ENCODE results near the gene EIF4H.
"Not testable (repeated sequence)": the region's sequence is repeated elsewhere in the genome, so short reads cannot be mapped to it uniquely, and the experiment has no call there.

Gene EIF4H

DNA sequence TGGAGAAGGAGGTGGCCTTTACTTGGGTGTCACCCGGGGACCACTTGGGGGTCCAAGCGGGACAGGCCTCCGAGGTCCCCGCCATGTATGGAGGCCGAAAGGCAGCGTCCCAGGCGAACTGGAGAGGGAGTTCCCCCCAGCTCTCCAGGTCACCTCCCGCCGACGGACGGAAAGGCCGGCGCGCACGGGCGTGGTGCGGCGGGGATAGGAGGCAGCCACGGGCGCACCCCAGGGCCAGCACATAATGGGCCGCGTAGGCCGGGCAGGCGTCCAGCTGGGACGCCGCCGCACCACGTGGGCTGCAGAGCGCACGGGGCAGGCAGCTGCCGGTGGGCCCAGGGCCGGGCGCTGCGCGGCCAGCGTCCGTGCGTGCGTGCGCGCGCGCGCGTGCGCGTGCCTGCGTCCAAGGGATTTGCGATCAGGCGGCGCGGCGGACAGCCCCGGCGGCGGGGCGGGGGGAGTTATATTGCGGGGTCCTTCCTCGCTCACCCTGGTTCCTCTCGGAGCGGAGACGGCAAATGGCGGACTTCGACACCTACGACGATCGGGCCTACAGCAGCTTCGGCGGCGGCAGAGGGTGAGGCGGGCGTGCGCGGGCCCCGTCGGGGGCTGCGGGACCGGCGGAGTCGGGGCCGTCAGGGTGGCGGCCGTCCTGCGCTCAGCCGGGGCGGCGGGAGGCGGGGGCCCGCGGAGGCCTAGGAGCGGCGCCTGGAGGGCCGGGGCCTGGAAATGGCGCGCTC is at the start of gene EIF4H:
Gene EIF4H (plus strand): TSS at position 491 of the 740 bp plus-strand sequence. CDS start 28 bp downstream, at position 519.
- DNase-seq, result peak; percentile 93

DNA sequence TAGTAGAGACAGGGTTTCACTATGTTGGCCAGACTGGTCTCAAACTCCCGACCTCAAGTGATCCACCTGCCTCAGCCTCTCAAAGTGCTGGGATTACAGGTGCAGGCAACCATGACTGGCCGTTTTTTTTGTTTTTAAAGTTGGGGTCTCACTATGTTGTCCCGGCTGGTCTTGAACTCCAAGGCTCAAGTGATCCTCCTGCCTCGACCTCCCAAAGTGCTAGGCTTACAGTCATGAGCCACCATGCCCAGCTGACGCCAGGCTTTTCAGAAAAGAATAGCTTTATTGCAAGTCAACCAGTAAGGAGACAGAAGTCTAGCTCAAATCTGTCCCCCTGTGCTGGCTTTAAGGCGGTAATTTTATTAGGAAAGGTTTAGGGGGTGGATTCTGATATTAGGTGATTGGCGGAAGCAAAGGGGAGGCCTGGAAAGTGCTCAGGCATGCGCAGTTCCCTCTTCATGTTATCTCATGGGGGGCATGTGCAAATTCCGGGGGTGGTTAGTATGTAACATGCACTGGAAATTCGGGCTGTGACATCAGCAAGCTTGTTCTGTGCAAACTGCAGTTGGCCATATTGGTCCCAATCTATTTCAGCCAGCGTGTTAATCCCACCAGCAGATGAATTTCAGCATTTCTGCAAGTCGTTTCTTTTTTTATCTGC is 47.8 kb upstream of the EIF4H start:
- DNase-seq, result no peak

DNA sequence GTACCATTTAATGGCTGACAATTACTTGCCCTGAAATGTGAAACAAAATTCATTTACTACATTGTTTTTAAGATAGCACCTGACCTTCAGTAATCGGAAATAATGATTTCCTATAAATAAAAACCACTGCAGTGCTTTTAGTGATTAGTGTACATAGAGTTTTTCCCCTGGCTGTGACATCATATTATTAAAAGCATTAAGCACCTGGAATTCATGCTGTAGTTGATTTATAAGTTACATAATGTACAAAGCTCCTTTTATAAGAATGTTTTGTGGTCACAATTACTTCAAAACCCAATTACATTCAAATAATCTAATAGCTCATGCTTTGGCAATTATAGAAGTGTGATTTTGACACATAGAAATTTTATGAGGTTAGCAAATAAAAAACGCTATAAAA is 44.3 kb upstream of the EIF4H start:
- DNase-seq, result no peak

DNA sequence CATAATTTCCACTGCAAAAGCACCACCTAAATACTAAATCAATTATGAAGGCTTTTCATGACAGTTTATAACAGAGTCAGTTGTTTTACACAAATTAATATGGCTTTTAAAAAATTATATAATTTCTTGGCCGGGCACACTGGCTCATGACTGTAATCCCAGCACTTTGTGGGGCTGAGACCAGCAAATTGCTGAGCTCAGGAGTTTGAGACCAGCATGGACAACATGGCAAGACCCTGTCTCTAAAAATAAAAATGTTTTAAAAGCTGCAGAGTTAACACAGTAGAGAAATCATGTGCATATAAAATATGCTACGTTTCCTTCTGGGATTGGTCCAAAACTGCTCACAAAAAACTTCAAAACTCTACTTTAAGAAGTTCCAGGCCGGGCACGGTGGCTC is 43.6 kb upstream of the EIF4H start:
- no peak for DNase-seq

DNA sequence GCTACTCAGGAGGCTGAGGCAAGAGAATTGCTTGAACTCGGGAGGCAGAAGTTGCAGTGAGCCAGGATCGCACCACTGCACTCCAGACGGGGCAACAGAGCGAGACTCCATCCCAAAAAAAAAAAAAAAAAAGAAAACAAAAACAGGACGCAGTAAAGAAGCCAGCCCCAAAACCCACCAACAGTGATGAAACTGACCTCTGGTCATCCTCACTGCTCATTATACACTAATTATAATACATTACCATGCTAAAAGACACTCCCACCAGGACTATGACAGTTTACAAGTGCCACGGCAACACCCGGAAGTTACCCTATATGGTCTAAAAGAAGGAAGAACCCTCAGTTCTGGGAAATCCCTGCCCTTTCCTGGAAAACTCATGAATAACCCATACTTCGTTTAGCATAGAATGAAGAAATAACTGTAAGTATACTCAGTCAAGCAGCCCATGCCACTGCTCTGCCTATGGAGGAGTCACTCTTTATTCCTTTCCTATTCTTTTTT is 40.0 kb upstream of the EIF4H start:
- no peak for DNase-seq

DNA sequence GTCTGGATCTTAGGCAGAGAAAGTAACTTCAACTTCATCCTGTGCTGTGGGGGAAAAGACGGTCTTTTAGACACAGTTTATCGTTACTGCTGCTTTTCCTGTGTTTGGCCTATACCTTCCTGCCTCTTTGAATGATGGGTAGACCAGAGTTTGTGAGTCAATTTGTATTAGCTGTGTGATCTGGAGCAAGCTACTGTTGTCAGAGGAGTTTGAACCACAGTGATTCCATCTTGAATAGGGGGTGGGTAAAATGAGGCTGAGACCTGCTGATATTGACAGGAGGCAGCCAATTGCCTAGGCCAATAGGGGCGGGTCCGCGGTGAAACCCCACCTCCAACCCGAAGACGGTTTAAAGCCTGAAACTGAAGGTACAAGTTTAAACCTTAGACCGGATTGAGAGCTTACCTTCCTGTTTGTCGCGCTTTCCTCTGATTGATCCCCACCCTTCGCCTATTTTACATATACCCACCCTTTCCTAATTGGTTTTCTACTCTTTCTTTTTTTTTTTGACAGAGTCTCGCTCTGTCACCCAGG is 35.8 kb upstream of the EIF4H start:
- DNase-seq, result no peak

DNA sequence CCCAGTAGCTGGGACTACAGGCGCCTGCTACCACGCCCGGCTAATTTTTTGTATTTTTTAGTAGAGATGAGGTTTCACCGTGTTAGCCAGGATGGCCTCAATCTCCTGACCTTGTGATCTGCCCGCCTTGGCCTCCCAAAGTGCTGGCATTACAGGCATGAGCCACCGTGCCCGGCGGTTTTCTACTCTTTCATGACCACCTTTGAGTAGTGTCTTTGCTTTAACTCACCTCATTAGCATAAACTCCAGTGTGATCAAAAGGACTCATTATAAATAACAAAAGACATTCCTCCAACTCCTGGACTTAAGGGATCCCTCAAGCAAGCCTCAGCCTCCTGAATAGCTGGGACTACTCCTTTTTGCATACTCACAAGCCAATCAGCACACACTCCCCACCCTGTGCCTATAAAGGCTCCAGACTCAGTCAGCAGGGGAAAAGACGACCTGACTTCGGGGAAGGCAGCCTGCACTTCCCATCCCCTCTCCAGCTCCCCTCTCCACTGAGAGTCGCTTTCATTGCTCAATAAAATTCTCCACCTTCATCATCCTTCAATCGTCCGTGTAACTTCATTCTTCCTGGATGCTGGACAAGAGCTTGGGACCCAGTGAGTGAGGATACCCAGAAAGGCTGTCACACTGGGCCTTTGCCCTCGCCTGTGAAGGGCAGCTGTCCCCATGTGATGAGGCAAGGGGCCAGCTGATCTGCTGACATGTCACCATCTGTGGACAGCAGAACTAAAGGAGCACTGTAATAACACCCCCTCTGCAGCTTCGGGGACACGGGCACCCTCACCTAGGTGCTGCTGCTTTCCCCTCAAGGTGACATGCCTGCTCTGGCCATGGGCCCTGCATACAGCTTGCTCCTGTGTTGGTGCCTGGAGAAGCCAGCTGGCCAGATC is 35.0 kb upstream of the EIF4H start:
- no peak for DNase-seq

DNA sequence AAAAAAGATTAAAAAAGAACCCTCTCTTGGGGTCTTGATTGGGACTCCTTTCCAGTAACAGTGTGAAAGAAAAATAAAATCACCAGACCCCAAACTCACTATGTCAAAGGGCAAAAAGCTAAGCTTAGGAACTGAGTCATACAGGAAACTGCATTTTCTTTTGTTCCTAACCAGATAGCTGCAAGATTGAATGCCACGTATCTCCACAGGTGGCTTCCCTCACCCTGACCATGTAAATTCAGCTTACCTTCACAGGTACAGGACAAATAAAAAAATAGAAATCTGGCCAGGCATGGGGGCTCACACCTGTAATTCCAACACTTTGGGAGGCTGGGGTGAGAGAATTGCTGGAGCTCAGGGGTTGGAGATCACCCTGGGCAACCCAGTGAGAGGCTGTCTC is 32.5 kb upstream of the EIF4H start:
- DNase-seq, result no peak

DNA sequence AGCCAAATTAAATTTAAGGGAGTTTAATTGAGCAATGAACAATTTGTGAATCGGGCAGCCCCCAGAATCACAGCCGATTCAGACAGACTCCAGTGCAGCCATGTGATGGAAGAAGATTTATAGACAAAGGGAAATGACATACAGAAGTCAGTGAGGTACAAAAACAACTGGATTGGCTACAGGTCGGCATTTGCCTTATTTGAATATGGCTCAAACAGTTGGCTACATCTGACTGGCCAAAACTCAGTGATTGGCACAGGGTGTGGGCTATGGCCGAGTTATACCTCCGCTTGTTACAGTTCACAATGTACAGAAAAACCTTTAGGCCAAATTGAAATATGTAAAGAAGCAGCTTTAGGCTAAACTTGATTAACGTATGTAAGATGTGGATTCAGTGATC is 30.8 kb upstream of the EIF4H start:
- DNase-seq, result no peak

DNA sequence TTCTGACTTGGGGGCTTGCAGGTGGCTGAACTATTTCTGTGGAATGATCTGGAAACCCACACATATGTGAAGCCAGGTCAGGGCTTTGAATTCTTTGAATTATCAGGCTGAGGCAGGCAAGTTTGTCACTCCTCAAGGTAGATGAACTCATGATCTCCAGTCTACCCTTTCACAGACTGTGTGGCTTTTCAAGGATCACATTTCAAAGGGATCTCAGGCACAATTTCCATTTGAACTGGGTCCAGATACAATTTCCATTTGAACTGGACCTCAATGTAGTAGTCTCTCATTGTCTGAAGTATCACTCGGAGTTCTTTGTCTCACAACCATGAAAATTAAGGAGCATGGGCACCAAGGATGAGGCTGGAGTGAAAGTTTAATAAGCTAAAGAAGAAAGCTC is 25.7 kb upstream of the EIF4H start:
- DNase-seq, result no peak

DNA sequence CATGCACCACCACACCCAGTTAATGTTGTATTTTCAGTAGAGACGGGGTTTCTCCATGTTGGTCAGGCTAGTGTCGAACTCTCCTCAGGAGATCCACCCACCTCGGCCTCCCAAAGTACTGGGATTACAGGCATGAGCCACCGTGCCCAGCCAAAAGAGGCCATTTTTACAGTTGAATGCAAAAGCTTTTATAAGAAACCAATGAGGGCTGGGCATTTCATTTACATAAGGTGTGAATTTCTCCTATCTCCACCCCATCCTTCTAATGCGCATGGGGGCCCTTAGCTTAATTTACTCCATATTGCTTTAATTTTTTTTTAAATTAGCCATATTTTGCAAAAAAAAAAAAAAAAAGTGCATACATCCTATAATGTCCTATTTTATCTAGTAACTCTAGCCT is 25.1 kb upstream of the EIF4H start:
- DNase-seq, result no peak

DNA sequence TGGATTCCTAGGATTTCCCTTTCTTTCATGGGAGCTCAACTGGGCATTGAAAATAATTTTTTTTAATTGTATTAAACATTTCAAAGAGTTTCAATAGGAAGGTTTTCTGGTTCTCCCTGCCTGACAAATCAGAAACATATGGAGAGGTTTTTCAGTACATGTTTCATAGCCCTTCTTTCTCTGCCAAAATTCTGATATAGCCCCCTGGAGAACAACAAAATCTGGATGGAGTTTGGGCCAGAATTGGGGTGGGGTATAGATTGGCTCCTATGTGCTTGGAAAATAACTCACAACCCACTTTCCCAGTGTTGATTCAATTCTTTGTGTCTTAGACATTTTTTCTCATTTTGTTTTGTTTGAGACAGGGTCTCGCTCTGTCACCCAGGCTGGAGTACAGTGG is 24.6 kb upstream of the EIF4H start:
- no peak for DNase-seq

DNA sequence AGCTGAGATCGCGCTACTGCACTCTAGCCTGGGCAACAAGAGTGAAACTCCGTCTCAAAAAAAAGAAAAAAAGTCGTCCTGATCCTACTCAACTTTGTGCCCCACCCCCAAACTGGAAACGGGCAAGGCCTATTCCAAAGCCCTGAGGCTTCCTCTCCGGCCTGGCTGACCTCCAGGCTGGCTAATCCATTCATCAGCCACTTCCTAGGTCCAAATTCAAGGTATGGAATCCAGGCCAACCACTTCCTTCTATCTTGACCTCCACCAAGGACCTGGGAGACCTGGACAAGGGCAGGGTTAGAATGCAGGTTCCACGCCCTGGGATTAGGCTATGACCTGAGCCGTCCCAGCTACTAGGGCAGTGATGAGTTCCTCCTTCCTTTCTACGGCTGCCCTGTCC is 20.4 kb upstream of the EIF4H start:
- no peak for DNase-seq

DNA sequence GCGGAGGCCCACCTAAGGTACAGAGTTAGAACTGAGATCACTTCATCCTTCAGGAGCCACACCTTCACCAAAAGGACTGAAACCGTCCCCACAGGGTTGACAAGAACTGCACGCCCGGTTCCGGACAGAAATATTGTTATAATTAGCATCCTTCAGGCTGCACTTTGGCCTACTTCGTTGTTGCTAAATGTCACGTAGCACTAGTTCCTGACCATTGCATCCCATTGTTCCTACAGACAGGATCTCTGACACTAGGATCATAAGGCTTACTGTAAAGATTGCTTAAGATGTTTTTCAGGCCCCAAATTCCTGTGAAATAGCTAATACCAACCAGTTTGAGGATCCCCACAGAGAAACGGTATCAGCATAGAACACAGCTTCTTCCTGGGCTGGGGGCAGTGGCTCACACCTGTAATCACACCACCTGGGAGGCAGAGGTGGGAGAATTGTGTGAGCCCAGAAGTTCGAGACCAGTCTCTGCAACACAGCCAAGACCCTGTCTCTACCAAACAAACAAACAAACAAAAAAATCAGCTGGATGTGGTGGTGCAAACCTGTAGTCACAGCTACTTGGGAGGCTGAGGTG is 18.3 kb upstream of the EIF4H start:
- DNase-seq, result no peak

DNA sequence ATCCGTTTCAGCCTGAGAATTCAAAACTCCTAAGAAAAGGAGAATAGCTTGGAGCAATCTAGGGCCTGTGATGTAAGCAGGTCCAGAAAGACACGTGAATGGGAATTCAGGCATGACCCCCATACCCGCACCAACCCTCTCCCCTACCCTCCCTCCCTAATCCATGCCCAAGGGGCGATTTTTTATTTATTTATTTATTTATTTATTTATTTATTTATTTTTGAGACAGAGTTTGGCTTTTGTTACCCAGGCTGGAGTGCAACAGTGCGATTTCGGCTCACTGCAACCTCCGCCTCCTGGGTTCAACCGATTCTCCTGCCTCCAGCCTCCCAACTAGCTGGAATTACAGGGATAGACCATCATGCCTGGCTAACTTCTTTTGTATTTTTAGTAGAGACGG is 16.6 kb upstream of the EIF4H start:
- no peak for DNase-seq

DNA sequence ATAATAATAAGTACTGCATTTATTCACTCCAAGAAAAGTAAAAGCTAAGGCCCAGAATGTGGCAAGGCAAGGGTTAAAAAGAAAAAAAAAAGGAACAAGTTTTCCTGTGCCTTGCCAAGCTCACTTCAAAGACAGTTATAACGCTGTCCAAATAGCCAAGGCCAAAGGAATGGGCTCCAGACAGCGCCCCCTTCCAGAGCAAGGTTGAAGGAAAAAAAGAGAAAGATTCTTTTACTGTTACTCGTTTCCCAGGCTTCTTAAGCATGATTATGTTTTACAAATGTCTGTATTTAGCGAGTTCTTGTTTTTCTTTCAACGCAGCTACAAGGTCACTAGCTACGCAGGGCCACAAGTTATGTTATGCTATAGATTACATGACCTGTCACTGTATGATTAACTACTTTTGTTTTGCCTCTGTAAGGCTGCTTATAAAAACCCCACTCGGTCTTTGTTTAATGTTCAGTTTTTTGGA is 9.1 kb upstream of the EIF4H start:
- no peak for DNase-seq

DNA sequence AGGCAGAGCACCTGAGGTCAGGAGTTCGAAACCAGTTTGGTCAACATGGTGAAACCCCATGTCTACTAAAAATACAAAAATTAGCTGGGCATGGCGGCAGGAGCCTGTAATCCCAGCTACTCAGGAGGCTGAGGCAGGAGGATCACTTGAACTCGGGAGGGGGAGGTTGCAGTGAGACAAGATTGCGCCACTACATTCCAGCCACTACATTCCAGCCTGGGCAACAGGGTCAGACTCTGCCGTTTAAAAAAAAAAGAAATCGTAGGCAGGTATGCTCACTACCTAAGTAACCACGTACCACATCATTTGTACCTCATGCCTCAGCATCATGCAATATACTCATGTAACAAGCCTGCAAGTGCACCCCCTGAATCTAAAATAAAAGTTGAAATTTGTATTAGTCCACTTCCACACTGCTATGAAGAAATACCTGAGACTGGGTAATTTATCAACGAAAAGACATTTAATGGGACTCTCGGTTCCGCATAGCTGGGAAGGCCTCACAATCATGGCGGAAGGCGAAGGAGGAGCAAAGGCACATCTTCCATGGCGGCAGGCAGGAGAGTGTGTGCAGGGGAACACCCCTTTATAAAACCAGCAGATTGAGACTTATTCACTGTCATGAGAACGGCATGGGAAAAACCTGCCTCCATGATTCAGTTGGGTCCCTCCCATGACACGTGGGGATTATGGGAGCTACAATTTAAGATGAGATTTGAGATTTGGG is 8.1 kb upstream of the EIF4H start:
- DNase-seq, result no peak

DNA sequence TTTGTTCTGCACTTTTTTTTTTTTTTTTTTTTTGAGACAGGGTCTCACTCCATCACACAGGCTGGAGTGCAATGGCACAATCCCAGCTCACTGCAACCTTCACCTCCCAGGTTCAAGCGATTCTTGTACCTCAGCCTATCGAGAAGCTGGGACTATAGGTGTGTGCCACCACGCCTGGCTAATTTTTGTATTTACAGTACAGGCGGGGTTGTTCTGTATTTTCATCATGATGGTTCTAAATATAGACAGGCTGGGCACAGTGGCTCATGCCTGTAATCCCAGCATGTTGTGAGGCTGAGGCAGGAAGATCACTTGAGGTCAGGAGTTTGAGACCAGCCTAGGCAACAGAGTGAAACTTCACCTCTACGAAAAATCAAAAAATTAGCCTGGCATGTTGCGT is 6.8 kb upstream of the EIF4H start:
- DNase-seq, result not testable (repeated sequence)

DNA sequence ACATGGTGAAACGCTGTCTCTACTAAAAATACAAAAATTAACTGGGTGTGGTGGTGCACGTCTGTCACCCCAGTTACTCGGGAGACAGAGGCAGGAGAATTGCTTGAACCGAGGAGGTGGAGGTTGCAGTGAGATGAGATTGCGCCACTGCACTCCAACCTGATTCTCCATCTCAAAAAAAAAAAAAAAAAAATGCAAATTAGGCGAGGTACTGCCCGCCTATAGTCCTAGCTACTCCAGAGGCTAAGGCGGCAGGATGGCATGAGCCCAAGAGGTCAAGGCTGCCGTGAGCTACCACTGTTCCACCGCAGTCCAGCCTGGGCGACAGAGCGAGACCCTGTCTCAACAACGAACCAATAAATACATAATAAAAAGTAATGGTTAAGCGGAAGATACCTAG is 1.1 kb upstream of the EIF4H start:
- DNase-seq, result no peak

DNA sequence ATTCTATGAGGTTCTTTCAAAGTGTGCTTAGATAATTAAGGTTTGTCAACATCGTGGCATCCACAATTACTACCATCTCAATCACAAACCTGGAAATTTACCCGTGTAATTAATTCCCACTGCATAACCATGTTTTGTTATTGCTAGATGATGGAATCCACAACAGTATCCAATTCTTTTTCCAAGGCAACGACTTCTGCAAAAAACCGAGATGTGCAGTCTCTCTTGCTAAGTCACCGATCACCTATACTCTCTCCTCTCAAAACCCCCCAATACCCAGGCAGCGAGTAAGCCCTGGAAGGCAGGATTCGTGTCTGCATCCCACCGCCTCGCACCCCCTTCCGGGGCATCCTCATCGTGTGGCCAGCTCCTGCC is 678 bp upstream of the EIF4H start:
- no peak for DNase-seq

DNA sequence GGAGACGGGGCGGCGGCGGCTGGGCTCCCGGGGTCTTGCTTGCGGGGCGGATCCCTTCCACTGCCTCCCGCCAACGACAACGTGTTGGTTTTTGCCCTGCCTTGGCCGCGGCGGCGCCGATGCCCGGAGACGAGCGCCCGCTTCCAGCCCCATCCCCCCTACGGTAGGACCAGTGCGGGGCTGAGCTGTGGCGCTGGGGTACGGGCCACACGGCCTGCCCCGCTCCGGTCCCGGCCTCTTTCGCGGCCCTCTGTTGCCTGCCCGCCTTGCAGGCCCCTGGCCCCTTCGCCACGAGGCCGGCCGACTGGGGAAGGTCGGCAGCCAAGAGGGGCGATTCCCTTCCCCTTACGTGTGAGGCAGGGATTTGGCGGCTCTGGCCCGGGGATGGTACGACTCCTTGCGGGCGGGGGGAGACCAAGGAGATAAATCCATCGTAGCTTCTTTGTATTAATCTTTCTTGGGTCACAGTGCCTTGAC is 488 bp downstream of the EIF4H start:
- DNase-seq, result no peak

DNA sequence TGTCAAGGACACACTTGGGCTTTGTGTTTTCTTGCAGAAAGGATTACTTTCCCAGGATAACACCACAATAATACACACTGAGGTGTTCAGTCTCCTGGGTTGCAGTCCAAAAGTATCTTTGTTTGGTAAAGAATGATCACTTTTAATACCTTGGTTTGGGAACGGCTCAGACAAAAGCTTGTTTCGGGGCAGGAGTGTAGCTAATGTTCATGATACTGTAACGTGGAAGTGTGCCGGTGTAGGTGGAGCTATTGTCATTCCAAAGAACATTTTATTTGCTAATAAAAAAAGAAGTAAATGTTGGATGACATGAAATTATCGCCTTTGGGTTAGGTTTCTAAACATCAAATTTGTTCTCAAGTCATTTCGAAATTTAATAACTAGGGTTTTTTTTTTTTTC is 1.2 kb downstream of the EIF4H start:
- DNase-seq, result no peak

All from GDM1 (cell line).